NCI-H69 (cell line): ENCODE measurements around the gene PLCB4.

ENCODE experiments used
- DNase-seq: peaks from one replicate; lab custom pipeline; 2025; lab: John Stamatoyannopoulos, UW

PLCB4 gene

DNA sequence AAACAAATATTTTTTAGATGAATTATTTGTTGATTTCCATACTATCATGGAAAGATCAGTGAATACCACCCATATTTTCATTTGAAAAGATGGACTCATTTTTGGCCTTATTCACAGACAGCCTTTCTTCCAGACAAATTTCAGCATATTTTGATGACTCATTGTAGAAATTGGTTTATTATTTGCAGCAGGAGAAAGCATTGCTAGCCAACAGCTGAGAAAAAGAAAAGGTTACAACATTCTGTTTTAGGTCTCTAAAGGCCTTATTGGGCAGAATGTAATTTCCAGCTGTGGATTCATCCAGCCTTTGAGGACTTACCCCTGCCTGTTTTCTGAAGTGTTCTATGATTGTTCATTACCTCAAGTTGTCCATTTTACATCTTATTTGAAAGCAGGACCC, 201.9 kb downstream of the PLCB4 start:
- no peak for DNase-seq

- no peak for DNase-seq
Observed at GRCh38 chr20:9276966-9277468, 208.1 kb downstream of the PLCB4 start.

- peak; percentile 47 for DNase-seq
Observed at GRCh38 chr20:9279918-9280401, 211.1 kb downstream of the PLCB4 start.

DNA sequence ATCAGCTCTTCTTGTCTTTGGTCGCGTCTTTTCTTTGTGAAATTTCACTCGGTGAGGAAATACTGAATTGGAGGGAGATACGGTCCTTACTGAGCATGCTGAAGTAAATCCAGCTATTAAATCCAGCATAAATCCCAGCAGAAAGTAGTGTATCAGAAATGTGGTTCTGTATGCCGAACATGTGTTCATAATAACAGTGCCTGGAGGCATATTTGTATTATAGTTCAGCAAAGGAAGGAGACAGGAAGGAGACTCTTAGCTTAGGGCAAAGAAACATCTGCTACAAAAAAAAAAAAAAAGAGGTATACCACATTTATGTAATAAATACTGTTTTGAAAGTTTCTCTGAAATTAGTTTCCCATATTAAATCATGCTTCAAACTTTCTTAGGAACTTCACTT, 211.8 kb downstream of the PLCB4 start:
- peak; percentile 94 for DNase-seq

DNA sequence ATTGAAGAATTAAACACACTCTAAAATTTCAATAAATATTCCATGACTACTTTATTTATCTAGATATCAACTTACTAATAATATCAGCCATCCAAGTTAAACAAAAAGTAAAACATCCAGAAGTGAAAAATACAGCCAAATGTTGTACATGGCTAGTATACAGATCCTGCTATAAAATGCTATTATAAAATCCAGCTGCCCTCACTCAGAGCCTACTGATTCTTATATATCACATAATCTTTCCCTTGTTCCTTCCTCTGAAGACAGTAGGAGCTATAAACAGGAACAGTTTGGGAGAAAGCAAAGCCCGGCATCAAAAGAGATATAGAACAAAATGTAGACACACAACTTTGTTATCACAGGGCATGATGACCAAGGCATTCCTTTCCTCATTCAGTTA, 212.9 kb downstream of the PLCB4 start:
- DNase-seq = peak; percentile 30

GRCh38 chr20:9285617-9286016, 216.7 kb downstream of the PLCB4 start:
- no peak for DNase-seq

GRCh38 chr20:9286501-9287461, 217.9 kb downstream of the PLCB4 start:
- DNase-seq = no peak

DNA sequence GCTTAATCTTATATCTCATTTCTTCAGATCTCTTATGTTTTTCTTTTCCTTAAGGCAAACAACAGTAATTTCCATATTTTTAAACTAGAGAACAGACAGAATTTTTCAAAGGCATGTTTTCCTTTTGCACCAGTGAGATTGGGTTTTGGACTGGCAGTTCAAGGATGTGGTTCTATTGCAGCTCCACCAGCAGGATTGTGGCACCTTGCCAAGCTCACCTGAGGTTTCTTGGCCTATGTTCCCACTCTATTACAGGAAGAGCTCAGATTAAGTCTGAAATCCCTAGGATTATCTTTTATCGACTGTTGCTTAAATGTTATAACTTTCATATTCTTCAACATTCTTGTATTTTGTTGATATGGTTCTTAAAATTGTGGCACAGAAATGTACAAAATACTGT, 218.9 kb downstream of the PLCB4 start:
- DNase-seq = peak; percentile 67

DNA sequence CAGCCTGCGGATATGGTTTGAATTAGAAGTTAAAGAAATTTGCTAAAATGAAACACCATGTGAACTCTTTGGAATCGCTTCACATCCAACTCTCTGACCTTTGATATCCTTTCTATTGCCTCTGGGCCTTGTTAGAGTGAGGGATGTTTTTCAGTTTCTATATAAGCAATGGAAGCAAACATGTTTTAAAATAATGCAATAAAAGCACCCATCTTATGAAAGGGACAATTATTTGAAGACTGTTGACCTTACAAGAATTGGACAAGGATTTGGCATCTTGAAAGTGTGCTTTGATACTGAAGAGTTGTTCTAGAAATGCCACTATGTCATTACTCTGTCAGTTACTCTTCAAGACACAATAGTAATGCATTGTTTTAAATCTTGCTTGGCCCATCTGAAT, 221.4 kb downstream of the PLCB4 start:
- no peak for DNase-seq

GRCh38 chr20:9293145-9293544, 224.3 kb downstream of the PLCB4 start:
- no peak for DNase-seq

DNA sequence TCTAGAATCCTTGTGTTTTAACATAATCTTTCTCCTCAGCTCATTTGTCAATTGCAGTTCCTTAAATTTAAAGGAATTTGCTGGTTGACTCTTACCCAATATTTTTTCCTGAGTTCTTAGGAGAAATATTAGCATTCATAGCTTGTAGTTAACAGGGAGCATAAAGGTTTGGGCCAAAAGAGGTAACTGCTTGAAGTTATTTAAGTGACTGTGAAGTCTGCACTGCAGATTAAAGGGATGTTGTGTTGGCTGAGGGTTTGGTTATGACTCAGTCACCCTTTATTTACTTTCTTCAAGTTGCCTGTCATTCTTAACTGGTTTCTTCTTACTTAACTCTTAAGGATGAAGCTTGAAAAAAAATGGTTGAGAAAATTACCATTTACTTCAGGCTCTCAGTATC, 225.2 kb downstream of the PLCB4 start:
- DNase-seq = no peak

DNA sequence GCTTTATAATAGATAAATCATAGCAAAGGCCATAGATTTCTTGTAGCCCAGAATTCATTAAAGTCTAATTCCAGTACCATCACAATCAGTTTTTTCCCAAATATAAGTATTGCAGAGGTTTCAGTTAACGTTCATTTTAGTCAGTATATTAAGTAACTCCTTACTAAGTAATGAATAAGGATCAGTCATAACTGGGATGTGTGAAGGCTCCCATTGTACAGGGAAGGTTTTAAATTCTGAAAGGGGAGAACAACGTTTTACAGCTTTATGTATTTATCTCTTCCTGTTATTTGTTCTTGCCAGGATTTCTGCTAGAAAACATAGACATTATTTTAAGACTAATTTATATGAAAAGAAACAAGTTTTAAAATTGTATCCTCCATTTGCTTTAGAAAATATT, 230.0 kb downstream of the PLCB4 start:
- no peak for DNase-seq

- DNase-seq = no peak
Observed at GRCh38 chr20:9300080-9300479, 231.2 kb downstream of the PLCB4 start.

DNA sequence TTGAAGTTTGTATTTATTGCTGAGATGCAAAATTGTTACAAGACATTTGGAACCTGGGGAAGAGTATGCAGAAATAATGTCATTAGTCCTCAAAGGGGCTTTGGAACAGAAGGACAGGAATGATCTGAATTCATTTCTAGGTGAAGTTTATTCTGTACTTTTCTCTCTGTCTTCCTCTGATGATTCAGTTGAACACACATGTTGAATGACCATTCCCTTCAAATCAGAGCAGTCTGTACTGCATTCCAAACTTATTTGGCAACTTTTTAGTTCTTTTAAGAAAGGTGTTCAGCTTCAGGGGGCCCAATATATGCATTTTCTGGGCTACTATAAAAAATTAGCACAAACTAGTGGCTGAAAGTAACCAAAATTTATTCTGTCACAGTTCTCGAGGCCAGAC, 231.6 kb downstream of the PLCB4 start:
- no peak for DNase-seq

DNA sequence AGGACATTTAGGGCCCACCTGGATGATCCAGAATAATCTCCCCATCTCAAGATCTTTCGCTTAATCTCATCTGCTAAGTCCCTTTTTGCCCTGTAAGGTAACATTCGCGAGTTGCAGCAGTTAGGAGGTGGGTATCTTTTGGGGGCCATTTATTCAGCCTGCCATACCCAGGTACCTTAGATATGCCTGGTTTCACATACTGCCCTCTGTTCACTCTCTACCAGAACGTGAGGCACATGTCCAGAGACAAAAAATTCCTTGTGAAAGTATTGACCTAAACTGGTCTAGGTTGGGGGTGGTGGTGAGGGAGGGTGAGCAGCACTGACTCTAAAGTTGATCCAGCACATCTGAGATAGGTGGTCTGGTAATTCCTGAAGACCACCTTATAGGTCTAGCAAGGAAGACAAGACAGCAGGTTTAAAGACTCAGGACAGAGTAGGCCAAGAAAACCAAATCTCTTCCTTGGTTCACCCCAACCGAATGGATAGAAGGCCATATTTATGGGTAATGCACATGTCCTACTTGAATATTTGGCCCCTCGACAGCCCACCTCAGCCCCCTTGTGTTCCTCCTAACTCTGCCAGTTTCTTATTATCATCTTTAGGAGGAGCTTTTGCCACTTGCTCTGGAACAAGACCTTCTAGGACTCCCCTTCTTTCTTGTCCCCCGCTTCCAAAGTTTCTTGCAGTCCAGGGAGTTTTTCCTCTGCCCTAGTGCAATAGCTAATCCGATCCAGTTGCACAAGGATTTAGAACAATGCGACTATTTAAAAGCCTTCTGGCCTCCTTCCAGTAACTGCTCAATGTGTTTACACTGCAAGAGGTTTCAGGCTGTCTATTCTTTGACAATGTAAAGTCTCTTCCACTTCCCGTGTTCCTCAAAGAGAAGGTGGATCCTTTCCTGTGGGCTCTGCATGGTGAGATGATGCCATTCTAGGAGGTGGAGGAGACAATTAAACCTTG, 232.5 kb downstream of the PLCB4 start:
- peak; percentile 99 for DNase-seq

- no peak for DNase-seq
Observed at GRCh38 chr20:9302091-9302462, 233.2 kb downstream of the PLCB4 start.

- DNase-seq = peak; percentile 25
Observed at GRCh38 chr20:9306521-9306920, 237.6 kb downstream of the PLCB4 start.

- no peak for DNase-seq
Observed at GRCh38 chr20:9308056-9308455, 239.2 kb downstream of the PLCB4 start.

DNA sequence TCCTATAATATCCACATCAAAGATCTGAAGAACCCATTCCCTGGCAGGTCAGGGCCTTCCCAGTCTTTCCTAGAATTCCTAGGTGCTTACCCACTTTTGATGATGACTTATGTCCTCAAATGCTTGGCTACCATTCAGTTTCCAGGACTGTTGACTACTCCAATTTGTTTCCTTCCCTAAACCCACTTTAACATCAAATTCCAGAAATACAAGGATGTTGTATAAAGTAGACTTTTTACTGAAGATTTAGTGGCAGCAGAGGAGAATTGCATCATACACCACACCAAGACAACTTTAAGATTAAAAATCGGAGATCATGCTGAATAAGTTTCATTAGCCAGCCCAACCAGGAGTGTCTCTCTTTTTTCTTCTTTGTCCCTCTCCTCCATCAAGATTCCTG, 242.2 kb downstream of the PLCB4 start:
- no peak for DNase-seq

- peak; percentile 46 for DNase-seq
Observed at GRCh38 chr20:9319687-9320384, 250.9 kb downstream of the PLCB4 start.

DNA sequence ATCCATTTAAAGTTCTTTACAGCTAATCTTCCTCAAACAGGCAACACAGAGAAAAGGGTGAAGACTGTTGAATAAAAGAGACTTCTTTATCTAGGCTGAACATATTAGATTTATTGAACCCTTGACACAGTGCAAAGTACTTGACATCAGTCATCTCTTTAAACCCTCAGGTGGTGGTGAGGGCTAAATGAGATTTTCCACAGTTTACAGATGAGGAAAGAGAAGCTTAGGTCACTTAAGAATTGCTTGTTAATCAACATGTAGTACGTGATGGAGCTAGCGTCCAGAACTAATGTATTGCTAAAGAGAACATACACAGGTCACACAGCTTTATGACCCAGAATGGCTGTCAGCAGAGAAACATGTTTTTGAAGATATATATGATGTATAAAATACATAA, 252.1 kb downstream of the PLCB4 start:
- no peak for DNase-seq

DNA sequence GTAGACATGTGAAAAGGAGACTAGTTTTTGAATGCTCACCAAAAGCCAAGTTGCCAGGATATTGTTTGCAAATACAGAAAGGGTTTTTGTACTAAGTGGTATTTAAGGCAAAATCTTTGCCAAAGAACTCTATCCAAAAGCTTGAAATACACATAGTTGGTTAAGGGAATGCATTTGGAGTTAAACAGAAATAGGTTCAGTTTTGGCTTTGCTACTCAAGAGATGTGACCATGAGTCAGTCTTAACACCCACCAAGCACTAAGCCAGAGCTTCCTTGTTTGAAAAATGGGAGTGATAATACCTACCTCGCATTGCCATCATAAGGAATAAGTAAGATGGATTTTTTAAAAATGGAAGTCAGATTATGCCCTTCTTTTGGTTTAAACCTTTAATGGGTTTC, 253.8 kb downstream of the PLCB4 start:
- no peak for DNase-seq
